Spleen (tissue), 7 donors: ENCODE data around the gene ELP4.

Experiments
- CTCF ChIP-seq, 11 experiments: fragments of 200-600 bp in 7 of 11; fragments of 450-650 bp in 4 of 11; sonication (generic) in 4 of 11; IDR thresholded peaks in 8 of 11; conservative IDR thresholded peaks in 3 of 11; 1 replicate in 7 of 11; 2 replicates in 4 of 11; pipeline versions ENCODE4 v1.4.0 to v1.8.0; 2016 to 2021; ENCODE audit warnings: antibody characterized with exemption in 11 of 11, inconsistent platforms in 4 of 11, mild to moderate bottlenecking in 1 of 11
- POLR2A ChIP-seq, 3 donors: fragments of 450-650 bp; IDR thresholded peaks; one replicate each; pipeline ENCODE4 v1.5.1; 2017; ENCODE audit warnings: antibody characterized with exemption in 3 of 3, mild to moderate bottlenecking in 1 of 3
- donor health status: DM: no; HTN: no; CAD: no; lungs with moderate emphysema.
- donor health status: DM: no; HTN: no; CAD: no.
- donor health status: DM: no; HTN: no; CAD: no.

GRCh38 chr11:31728432-31728831 lies 218.9 kb downstream of the ELP4 start:
- no peak for TF ChIP-seq CTCF (IDR thresholded peaks at IDR 0.05 in 8 of 11, conservative IDR thresholded peaks at IDR 0.05 in 3 of 11)
- TF ChIP-seq POLR2A (IDR thresholded peaks at IDR 0.05), result no peak
